Neural cell (in vitro differentiated cells): ENCODE measurements around the gene PPL. TPM values are rescaled to one million over a fixed set of nuclear protein-coding genes. Genes with fewer than 3 reads are reported as not detected.
"Not testable (repeated sequence)": the region's sequence is repeated elsewhere in the genome, so short reads cannot be mapped to it uniquely, and the experiment has no call there.

Experiments
- H2AFZ ChIP-seq: fragments of 200-600, 300-800 bp; sonication (generic), shearing (Covaris generic); 2 replicates; pipeline ENCODE4 v1.6.0; 2014; ENCODE audit warnings: low read depth, mild to moderate bottlenecking, antibody characterized with exemption, low read length, moderate library complexity
- H3F3A ChIP-seq: fragments of 200-600 bp; shearing (Covaris generic); 2 replicates; pipeline ENCODE4 v1.6.1; 2016; ENCODE audit warnings: mild to moderate bottlenecking, moderate library complexity, mixed read lengths, antibody characterized with exemption, low read length; ENCODE audit not compliant: insufficient read depth, poor library complexity, severe bottlenecking
- H3K27ac ChIP-seq: fragments of 200-600, 300-800 bp; sonication (generic), shearing (Covaris generic); 2 replicates; pipeline ENCODE4 v1.5.1; 2014; ENCODE audit warnings: mild to moderate bottlenecking, low read length, moderate library complexity
- H3K27me3 ChIP-seq: fragments of 300-800, 200-600 bp; sonication (generic), shearing (Covaris generic); 2 replicates; pipeline ENCODE4 v1.6.0; 2014; ENCODE audit warnings: mild to moderate bottlenecking, low read depth, low read length, moderate library complexity; ENCODE audit not compliant: insufficient read depth
- H3K36me3 ChIP-seq: fragments of 300-800, 200-600 bp; sonication (generic), shearing (Covaris generic); 2 replicates; pipeline ENCODE4 v1.5.1; 2014; ENCODE audit warnings: mild to moderate bottlenecking, antibody characterized with exemption, low read length, moderate library complexity; ENCODE audit not compliant: insufficient read depth
- H3K4me2 ChIP-seq: fragments of 300-800, 200-600 bp; sonication (generic), shearing (Covaris generic); 2 replicates; pipeline ENCODE4 v1.6.0; 2014; ENCODE audit warnings: mild to moderate bottlenecking, low read length
- H3K4me3 ChIP-seq: fragments of 300-800, 200-600 bp; sonication (generic), shearing (Covaris generic); 2 replicates; pipeline ENCODE4 v1.5.1; 2014; ENCODE audit warnings: mild to moderate bottlenecking, low read length, moderate library complexity
- H3K79me2 ChIP-seq: fragments of 200-600 bp; shearing (Covaris generic); replicated peaks from 2 replicates; pipeline ENCODE4 v1.6.0; 2014; ENCODE audit warnings: mild to moderate bottlenecking, low read length, moderate library complexity; ENCODE audit not compliant: insufficient read depth
- H3K9ac ChIP-seq: fragments of 300-800, 200-600 bp; sonication (generic), shearing (Covaris generic); 2 replicates; pipeline ENCODE4 v1.6.1; 2016; ENCODE audit warnings: mild to moderate bottlenecking, low read length, mixed read lengths
- H3K9me2 ChIP-seq: fragments of 200-600 bp; shearing (Covaris generic); 2 replicates; pipeline ENCODE4 v1.6.1; 2016; ENCODE audit warnings: mild to moderate bottlenecking, low read length, mixed read lengths; ENCODE audit not compliant: insufficient read depth
- H3K9me3 ChIP-seq: fragments of 200-600, 300-800 bp; sonication (generic), shearing (Covaris generic); 2 replicates; pipeline ENCODE4 v1.6.1; 2016; ENCODE audit warnings: mild to moderate bottlenecking, mixed run types, low read length, moderate library complexity, mixed read lengths
- H4K20me1 ChIP-seq: fragments of 200-600 bp; shearing (Covaris generic); 2 replicates; pipeline ENCODE4 v1.6.1; 2016; ENCODE audit warnings: mild to moderate bottlenecking, mixed run types; ENCODE audit not compliant: insufficient read depth
- EP300 ChIP-seq: fragments of 450-650 bp; conservative IDR thresholded peaks from 2 replicates; pipeline ENCODE4 v1.6.1; 2014; ENCODE audit warnings: antibody characterized with exemption, mild to moderate bottlenecking, moderate library complexity; ENCODE audit not compliant: poor library complexity, severe bottlenecking
- EZH2 ChIP-seq: fragments of 200-600, 300-800 bp; shearing (Covaris generic), sonication (generic); IDR thresholded peaks from 2 replicates; pipeline ENCODE4 v1.6.1; 2014; ENCODE audit warnings: antibody characterized with exemption, low read length, borderline replicate concordance, mild to moderate bottlenecking; ENCODE audit not compliant: insufficient read depth, poor library complexity, severe bottlenecking
- MXI1 ChIP-seq: fragments of 450-650 bp; conservative IDR thresholded peaks from 2 replicates; pipeline ENCODE4 v1.6.1; 2014; ENCODE audit warnings: antibody characterized with exemption, mild to moderate bottlenecking; ENCODE audit not compliant: poor library complexity, severe bottlenecking
- POLR2AphosphoS5 ChIP-seq: IDR thresholded peaks from 2 replicates; pipeline ENCODE4 v1.6.1; 2012
- RAD21 ChIP-seq: fragments of 450-650 bp; conservative IDR thresholded peaks from 2 replicates; pipeline ENCODE4 v1.6.1; 2014; ENCODE audit warnings: antibody characterized with exemption, mild to moderate bottlenecking, moderate library complexity
- SMC3 ChIP-seq: fragments of 450-650 bp; conservative IDR thresholded peaks from 2 replicates; pipeline ENCODE4 v1.6.1; 2014; ENCODE audit warnings: antibody characterized with exemption, mild to moderate bottlenecking, moderate library complexity; ENCODE audit not compliant: poor library complexity
- polyA plus RNA-seq: library from polyadenylated mRNA; depleted of rRNA; stranded (reverse); fragments of >200 nt; gene quantifications from 2 replicates; pipeline ENCODE4 v1.2.3, GENCODE V29; 2014
- TF ChIP-seq, protein P1 (sequence below): IDR thresholded peaks from 2 replicates; pipeline ENCODE4 v1.6.1; 2012; ENCODE audit warnings: borderline replicate concordance
- TF ChIP-seq, protein P2 (sequence below): fragments of 450-650 bp; IDR thresholded peaks from 2 replicates; pipeline ENCODE4 v1.5.1; 2014; ENCODE audit warnings: antibody characterized with exemption, mild to moderate bottlenecking, moderate library complexity; ENCODE audit not compliant: poor library complexity, severe bottlenecking

PPL gene
- polyA plus RNA-seq, 1 donor from 2014 or later: 0.81 TPM

GRCh38 chr16:4931381-4931780 is 5.6 kb downstream of the PPL start:
- Histone ChIP-seq H3F3A (no peaks in the 10 kb centered on the region), H2AFZ (no peak overlapping the region), H3K79me2 (no peaks in the 10 kb centered on the region), H3K9me2 (no peaks in the 10 kb centered on the region), H3K4me3 (no peak overlapping the region), H3K9ac (no peak overlapping the region), H3K9me3 (no peaks in the 10 kb centered on the region), H3K4me2 (no peak overlapping the region), H3K27me3 (peaks cover 21% of the 10 kb centered on the region), H3K27ac (no peak overlapping the region), H3K36me3 (no peaks in the 10 kb centered on the region), H4K20me1 (no peaks in the 10 kb centered on the region)
- TF ChIP-seq MXI1 (no peak), SMC3 (no peak), POLR2AphosphoS5 (no peak)
- TF ChIP-seq, protein P1, sequence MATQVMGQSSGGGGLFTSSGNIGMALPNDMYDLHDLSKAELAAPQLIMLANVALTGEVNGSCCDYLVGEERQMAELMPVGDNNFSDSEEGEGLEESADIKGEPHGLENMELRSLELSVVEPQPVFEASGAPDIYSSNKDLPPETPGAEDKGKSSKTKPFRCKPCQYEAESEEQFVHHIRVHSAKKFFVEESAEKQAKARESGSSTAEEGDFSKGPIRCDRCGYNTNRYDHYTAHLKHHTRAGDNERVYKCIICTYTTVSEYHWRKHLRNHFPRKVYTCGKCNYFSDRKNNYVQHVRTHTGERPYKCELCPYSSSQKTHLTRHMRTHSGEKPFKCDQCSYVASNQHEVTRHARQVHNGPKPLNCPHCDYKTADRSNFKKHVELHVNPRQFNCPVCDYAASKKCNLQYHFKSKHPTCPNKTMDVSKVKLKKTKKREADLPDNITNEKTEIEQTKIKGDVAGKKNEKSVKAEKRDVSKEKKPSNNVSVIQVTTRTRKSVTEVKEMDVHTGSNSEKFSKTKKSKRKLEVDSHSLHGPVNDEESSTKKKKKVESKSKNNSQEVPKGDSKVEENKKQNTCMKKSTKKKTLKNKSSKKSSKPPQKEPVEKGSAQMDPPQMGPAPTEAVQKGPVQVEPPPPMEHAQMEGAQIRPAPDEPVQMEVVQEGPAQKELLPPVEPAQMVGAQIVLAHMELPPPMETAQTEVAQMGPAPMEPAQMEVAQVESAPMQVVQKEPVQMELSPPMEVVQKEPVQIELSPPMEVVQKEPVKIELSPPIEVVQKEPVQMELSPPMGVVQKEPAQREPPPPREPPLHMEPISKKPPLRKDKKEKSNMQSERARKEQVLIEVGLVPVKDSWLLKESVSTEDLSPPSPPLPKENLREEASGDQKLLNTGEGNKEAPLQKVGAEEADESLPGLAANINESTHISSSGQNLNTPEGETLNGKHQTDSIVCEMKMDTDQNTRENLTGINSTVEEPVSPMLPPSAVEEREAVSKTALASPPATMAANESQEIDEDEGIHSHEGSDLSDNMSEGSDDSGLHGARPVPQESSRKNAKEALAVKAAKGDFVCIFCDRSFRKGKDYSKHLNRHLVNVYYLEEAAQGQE: no peak
- TF ChIP-seq, protein P2, sequence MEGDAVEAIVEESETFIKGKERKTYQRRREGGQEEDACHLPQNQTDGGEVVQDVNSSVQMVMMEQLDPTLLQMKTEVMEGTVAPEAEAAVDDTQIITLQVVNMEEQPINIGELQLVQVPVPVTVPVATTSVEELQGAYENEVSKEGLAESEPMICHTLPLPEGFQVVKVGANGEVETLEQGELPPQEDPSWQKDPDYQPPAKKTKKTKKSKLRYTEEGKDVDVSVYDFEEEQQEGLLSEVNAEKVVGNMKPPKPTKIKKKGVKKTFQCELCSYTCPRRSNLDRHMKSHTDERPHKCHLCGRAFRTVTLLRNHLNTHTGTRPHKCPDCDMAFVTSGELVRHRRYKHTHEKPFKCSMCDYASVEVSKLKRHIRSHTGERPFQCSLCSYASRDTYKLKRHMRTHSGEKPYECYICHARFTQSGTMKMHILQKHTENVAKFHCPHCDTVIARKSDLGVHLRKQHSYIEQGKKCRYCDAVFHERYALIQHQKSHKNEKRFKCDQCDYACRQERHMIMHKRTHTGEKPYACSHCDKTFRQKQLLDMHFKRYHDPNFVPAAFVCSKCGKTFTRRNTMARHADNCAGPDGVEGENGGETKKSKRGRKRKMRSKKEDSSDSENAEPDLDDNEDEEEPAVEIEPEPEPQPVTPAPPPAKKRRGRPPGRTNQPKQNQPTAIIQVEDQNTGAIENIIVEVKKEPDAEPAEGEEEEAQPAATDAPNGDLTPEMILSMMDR: no peak

DNA sequence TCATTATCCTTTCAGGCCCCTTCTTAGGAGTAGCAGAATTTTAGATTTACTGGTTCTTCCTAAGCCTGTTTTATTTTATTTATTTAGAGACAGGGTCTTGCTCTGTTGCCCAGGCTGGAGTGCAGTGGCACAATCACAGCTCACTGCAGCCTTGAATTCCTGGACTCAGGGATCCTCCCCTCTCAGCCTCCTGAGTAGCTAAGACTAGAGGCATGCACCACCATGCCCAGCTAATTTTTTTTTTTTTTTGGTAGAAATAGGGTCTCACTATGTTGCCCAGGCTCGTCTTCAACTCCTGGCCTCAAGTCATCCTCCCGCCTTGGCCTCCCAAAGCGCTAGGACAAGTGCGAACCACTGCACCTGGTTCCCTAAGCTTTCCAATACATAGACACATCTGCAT is 7.3 kb downstream of the PPL start:
- H3K4me3 ChIP-seq, H3K27me3 ChIP-seq, H3K79me2 ChIP-seq, H3K9me2 ChIP-seq, H3K4me2 ChIP-seq, H2AFZ ChIP-seq, H4K20me1 ChIP-seq, H3K9ac ChIP-seq, H3K9me3 ChIP-seq, H3K36me3 ChIP-seq, H3F3A ChIP-seq, H3K27ac ChIP-seq: not testable (repeated sequence)

DNA sequence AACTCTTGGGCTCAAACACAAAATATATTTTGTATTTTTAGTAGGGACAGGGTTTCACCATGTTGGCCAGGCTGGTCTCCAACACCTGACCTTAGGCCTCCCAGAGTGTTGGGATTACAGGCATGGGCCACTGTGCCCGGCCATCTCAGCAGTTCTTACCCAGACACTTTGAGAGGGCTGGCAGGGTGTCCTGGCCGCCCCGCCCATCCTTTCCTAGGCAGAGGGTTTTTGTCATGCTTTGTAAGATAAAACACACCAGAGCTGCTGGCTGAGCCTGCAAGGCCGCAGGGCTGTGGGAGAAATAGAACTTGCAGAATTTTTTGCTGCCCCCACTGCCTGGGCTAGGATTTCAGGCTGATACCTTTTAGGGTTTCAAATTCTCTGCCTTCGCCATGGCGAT is 8.7 kb downstream of the PPL start:
- Histone ChIP-seq H3K9ac (no peak overlapping the region), H3K9me3 (no peaks in the 10 kb centered on the region), H2AFZ (no peak overlapping the region), H3K27ac (no peak overlapping the region), H3K9me2 (no peaks in the 10 kb centered on the region), H3K4me2 (no peak overlapping the region), H3K27me3 (no peaks in the 10 kb centered on the region), H3K36me3 (no peaks in the 10 kb centered on the region), H3K4me3 (no peak overlapping the region), H3F3A (no peaks in the 10 kb centered on the region), H4K20me1 (no peaks in the 10 kb centered on the region), H3K79me2 (no peaks in the 10 kb centered on the region)
- no peak for TF ChIP-seq POLR2AphosphoS5

DNA sequence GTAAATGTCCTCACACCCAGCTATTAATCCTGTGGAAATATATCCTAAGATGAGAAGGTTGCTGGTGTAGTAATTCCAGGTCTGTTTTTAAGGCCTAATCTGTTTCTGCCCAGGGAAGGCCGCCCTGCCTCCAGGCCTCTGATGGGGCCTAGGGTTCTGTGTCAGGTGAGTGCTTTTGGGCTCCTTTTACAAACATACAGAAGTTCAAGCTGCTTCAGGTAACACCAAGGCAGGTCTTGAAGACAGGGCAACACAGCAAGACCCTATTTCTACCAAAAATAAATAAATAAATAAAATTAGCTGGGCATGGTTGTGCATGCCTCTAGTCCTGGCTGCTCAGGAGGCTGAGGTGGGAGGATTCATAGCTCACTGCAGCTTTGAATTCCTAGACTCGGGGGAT is 9.3 kb downstream of the PPL start:
- H3K9me2 ChIP-seq: no peaks in the 10 kb centered on the region
- no peak overlapping the region for H2AFZ ChIP-seq
- no peak overlapping the region for H3K4me2 ChIP-seq
- H3K27ac ChIP-seq: no peak overlapping the region
- no peak overlapping the region for H3K4me3 ChIP-seq
- H3K36me3 ChIP-seq: no peaks in the 10 kb centered on the region
- H3K9ac ChIP-seq: no peak overlapping the region
- no peaks in the 10 kb centered on the region for H3K9me3 ChIP-seq
- no peaks in the 10 kb centered on the region for H3K27me3 ChIP-seq
- H3K79me2 ChIP-seq: no peaks in the 10 kb centered on the region
- H4K20me1 ChIP-seq: no peaks in the 10 kb centered on the region
- H3F3A ChIP-seq: no peaks in the 10 kb centered on the region
- TF ChIP-seq, protein P1: no peak
- no peak for TF ChIP-seq SMC3
- TF ChIP-seq RAD21: no peak
- no peak for TF ChIP-seq EP300
- no peak for TF ChIP-seq EZH2
